ENCODE measurements around the gene CERS6.

GRCh38 chr2:168583710-168584521 is 127.8 kb downstream of the CERS6 start:
- TF ChIP-seq, protein P1, sequence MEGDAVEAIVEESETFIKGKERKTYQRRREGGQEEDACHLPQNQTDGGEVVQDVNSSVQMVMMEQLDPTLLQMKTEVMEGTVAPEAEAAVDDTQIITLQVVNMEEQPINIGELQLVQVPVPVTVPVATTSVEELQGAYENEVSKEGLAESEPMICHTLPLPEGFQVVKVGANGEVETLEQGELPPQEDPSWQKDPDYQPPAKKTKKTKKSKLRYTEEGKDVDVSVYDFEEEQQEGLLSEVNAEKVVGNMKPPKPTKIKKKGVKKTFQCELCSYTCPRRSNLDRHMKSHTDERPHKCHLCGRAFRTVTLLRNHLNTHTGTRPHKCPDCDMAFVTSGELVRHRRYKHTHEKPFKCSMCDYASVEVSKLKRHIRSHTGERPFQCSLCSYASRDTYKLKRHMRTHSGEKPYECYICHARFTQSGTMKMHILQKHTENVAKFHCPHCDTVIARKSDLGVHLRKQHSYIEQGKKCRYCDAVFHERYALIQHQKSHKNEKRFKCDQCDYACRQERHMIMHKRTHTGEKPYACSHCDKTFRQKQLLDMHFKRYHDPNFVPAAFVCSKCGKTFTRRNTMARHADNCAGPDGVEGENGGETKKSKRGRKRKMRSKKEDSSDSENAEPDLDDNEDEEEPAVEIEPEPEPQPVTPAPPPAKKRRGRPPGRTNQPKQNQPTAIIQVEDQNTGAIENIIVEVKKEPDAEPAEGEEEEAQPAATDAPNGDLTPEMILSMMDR (IDR thresholded peaks at IDR 0.05; ENCODE audit: poor library complexity, severe bottlenecking), result no peak
- TF ChIP-seq TAF1 (IDR thresholded peaks at IDR 0.05; ENCODE audit: low read depth) (no peak), MXI1 (conservative IDR thresholded peaks at IDR 0.05; ENCODE audit: poor library complexity, severe bottlenecking) (no peak), POLR2AphosphoS5 (IDR thresholded peaks at IDR 0.05) (no peak), EP300 (conservative IDR thresholded peaks at IDR 0.05; ENCODE audit: poor library complexity, severe bottlenecking) (no peak), EZH2 (IDR thresholded peaks at IDR 0.05; ENCODE audit: borderline replicate concordance, insufficient read depth, low read length, poor library complexity, severe bottlenecking) (no peak)
